KG1 (cell line): ENCODE data around the gene GATA2.
A peak's percentile ranks its signal among the peaks of the same experiment; 100 is the strongest.

ENCODE experiments used
- DNase-seq: peaks from one replicate; lab custom pipeline; 2025; lab: John Stamatoyannopoulos, UW

The GATA2 gene

GRCh38 chr3:128502712-128503111 lies 9.7 kb upstream of the GATA2 start:
- DNase-seq: no peak

DNA sequence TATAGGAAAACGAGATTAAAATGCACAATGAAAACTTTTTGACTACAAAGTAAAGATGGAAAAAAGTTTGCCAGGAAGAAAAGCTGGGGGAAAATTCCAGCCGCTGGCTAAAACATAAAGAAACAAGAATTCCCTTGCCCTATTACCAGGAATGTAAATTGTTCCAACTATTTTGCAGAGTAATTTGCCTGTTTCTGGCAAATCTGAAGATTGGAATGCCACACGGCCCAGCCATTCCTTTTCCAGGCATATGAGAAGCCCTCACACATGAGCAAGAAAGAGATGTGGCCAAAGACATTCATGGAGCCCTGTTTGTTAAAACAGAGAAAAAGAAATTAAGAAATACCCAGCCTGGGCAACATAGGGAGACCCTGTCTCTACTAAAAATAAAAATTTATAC lies 8.4 kb upstream of the GATA2 start:
- DNase-seq: no peak

GRCh38 chr3:128500556-128500955 lies 7.6 kb upstream of the GATA2 start:
- no peak for DNase-seq

- no peak for DNase-seq
Measured at GRCh38 chr3:128499724-128500275, 6.8 kb upstream of the GATA2 start.

DNA sequence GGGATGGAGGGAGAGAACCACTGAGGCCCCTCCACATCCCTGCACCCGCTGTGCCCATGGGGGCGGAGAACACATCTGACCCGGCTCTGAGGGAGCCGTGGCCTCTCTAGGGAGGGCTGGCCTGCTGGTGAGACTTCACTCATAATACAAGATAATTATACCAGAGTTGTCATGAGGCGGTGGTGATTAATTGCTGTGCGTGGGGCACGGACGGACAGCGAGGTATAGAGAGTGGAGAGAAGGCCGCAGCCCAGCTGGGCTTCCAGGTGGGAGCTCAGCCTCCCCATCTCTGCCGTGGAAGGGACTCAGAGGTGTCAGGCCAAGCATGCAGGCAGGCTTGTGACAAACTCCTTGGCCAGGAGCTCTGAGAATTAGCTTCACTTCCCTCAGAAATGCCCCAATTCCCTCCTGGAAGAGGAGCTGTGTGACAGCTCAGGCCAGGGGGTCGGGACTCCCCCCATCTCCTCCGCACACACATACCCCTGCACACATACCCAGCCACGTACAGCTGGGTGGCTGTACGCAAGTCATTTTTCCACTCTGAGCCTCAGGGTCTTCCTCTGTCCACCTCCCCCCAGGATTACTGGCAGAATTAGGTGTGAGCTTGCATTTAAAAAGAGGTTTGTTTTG lies 6.0 kb upstream of the GATA2 start:
- no peak for DNase-seq

DNA sequence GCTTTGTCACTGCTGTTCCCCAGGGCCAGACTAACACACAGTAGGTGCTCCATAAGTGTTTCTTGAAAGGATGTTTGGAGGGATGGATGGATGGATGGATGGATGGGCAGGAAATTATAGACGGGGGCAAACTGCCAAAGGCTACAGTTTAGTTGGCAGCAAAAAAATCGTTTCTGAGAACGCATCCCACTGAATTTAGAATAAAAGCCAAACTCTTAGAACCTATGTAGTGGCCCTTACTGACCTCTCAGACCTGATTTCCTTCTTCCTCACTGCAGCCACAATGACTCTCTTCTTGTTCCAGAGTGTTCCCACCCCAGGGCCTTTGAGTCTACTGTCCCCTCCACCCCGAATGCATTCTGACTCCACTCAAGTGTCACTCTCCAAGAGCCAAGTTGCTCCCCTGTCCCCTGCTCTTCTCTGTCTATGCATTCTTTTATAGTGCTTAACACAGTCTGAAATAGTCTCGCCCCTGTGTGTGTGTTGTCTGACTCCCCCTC lies 5.2 kb upstream of the GATA2 start:
- no peak for DNase-seq

DNA sequence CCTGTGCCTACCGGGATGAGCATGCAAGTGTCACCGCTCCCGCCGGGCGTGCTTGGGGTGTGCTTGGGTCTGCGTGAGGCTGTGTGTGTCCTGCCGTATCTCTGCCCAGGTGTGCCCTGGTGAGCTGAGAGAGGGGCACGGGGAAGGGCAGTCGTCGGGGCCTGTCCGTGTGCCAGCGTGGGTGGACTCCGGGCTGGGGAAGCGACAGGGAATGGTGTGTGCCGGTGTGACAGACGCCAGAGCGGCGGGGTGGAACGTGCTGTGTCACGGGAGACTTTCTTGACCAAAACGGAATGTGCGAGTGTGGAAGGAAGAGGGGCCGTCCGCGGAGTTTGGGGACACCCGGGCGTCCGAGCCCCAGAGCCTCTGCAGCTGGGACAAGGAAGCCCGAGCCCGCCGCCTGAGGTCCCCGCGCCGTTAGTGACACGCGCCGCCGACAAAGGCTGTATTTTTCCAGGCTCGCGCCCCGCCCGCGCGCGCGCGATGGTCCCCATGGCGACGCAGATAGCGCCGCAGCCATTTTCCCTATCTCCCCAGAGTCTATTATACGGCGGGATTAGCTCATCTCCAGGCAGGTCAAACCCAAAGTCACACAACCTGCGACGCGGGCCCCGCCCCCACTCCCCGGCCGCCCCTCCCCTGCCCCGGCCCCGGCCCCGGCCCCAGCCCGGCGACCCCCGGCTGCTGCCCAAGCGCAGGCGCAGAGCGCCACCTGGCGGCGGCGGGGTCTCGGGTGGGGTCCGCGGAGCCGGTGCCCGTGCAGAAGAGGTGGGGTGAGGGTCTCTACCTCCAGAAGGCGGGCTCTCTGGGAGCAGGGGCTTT lies 4.5 kb upstream of the GATA2 start:
- no peak for DNase-seq

DNA sequence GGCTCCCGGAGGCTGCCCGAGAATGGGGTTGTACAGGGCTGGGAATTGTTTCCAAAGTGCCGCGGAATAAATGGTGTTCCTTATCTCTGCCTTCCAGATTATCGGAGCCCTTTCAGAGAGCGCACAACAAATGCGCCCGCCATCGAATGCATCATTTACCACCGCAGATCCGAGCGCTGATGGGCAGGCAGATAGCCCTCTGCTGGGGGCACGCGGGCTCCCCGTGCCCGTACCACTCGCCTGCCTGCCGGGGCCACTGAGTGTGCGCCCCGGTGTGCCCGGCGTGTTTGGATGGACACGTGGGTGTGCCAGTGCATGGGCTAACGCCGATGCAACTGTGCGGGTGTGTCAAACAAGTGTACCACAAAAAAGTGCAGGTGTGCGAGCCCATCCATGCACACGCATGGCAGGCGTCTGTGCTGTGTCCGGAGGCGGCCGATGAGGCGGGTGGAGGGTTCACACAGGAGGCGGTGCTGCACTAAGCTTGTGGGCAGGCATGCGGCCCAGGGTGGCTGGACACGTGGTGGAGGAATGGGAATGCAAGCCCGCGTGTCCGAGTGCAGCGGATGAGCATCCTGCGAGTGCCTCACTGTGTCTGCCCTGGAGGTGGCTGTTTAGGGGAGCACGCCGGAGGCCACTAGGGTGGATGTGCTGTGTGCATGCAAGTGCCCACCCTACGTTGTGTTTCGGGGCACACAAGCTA lies 3.8 kb upstream of the GATA2 start:
- no peak for DNase-seq

- DNase-seq: no peak
Measured at GRCh38 chr3:128496019-128496601, 3.1 kb upstream of the GATA2 start.

GRCh38 chr3:128495435-128495970 lies 2.5 kb upstream of the GATA2 start:
- DNase-seq: no peak

GRCh38 chr3:128494367-128494650 lies 1.3 kb upstream of the GATA2 start:
- no peak for DNase-seq

- no peak for DNase-seq
Measured at GRCh38 chr3:128493570-128494366, 767 bp upstream of the GATA2 start.

DNA sequence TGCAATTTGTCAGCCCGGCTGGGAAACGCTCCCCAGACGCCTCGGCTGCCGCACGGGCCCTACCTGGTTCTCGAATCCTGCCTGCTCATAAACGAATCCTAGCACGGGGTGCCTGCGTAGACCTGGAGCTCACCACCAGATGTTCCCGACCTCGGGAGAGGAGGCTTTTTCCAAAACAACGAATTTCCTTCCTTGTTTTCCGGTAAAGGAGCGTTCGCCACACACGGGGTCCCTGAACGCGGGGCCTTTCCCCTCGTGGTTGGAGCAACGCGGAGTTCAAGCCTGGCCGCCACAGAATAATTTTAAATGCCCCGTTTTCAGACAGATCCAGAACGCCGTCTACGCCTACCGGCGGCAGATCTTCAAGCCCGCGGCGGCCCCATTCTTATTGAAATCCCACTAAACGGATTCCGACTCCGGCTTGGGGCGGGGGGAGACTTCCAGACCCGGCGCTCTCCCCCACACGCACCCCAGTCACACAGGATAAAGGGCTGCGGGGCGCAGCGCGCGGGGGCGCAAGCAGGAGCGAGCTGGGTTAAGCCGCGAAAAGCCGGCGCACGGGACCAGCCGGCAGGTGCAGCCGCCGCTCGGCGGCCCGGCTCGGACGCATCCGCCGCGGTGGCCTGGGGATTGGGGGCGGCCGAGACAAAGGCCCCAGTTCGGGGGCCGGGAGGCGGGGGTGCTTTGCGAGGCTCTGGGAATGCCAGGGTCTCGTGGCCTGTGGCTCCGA lies 895 bp downstream of the GATA2 start:
- DNase-seq: no peak

GRCh38 chr3:128491691-128491940 lies 1.4 kb downstream of the GATA2 start:
- DNase-seq: no peak

- DNase-seq: peak; percentile 72
Measured at GRCh38 chr3:128490915-128491690, 1.9 kb downstream of the GATA2 start.

DNA sequence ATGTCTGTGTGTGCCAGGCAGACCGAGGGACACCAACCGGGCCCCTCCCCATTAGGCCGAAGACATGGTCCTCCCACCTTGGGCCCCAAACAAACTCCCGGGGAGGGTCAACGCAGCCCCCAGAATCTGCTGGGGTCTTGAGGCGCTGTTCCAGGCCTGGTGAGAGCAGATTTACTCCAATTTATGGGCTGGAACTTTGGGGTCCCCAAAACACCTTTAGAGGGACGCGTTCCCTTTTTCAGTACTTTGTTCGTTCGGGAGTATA lies 2.4 kb downstream of the GATA2 start:
- DNase-seq: no peak

- peak; percentile 77 for DNase-seq
Measured at GRCh38 chr3:128489927-128490649, 2.9 kb downstream of the GATA2 start.

- DNase-seq: no peak
Measured at GRCh38 chr3:128489674-128489926, 3.4 kb downstream of the GATA2 start.

DNA sequence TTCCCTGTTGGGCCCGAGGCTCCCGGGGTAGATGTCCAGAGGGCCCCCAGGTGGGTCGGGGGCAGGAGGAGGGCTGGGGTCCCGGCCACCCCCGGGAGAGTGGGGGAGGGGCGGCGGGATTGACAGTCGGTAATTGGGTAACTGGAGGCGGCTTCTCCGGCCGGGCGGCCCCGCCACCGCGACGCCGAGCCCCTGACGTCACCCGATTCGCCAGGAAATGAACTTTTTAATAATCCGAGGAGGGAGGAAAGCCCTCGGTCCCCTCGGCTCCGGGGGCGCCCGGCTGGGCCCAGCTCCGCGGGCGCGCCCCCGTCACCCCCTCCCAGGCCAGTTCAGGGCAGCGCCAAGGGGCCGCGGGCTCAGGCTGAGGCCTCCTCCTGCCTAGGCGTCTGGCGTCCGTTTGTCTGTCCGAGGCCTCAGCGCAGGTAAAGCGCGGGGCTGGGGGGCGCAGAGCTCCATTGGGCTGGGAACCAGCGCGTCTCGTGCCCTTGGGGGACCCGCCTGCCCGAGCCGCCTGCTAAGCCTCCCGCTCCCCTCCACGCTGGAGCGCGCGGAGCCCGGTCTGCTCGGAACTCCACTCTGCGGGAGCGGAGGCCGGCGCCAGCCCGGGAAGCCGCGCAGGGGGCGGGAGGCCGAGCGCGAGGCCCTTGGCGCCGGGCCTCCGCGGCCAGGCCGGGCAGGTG lies 3.9 kb downstream of the GATA2 start:
- DNase-seq: no peak

GRCh38 chr3:128488636-128488990 lies 4.4 kb downstream of the GATA2 start:
- DNase-seq: no peak
